ENCODE results near the gene OBSCN. TPM values are rescaled to one million over a fixed set of nuclear protein-coding genes. Genes with fewer than 3 reads are reported as not detected.

Gene OBSCN
- total and polyA plus RNA-seq, 10 of the 15 experiments (the other 5 are each of a cell fraction or from before 2014, with no cell fraction given) = 0.01 to 0.36 (median 0.08) TPM; not detected in 2

Small RNA genes within 50 kb of the gene (microRNA-seq; reads per million reads assigned to microRNA genes)
- not detected for gene MIR6742

Other genes starting within 250 kb of the OBSCN start
Only the 7 nearest of the 9 such genes appear.
- 226 and 267 TPM in 2 replicates for gene ARF1, start 125.3 kb upstream of the OBSCN start, total RNA-seq (2014; rRNA removed)
- gene ARF1, start 125.3 kb upstream of the OBSCN start, total RNA-seq (2014; rRNA removed; fragmentation: Illumina TruSeq; extraction: Trizol) = 113 and 131 TPM in 2 replicates
- gene ARF1, start 125.3 kb upstream of the OBSCN start, total RNA-seq (2021) = 296 and 300 TPM in 2 replicates
- 178 and 316 TPM in 2 replicates for gene ARF1, start 125.3 kb upstream of the OBSCN start, polyA plus RNA-seq (2011; rRNA removed)
- gene ARF1, start 125.3 kb upstream of the OBSCN start, polyA plus RNA-seq (2014; fragmentation: Illumina TruSeq; extraction: Trizol) = 97.0 and 247 TPM in 2 replicates
- gene ARF1, start 125.3 kb upstream of the OBSCN start, polyA plus RNA-seq (2014; fragmentation: Nextera tagmentation; extraction: Ambion mirVana) = 10 to 100 TPM; 48.4 to 97.3 TPM
- 352 and 369 TPM in 2 replicates for gene ARF1, start 125.3 kb upstream of the OBSCN start, polyA plus RNA-seq (2014; rRNA removed)
- 100 to 1,000 TPM; 481 to 508 TPM for gene ARF1, start 125.3 kb upstream of the OBSCN start, polyA plus RNA-seq (2016; fragmentation: Nextera tagmentation; extraction: Ambion mirVana)
- gene C1orf35, start 104.7 kb upstream of the OBSCN start, total RNA-seq (2014; rRNA removed) = 14.0 and 14.6 TPM in 2 replicates
- 5.9 and 6.7 TPM in 2 replicates for gene C1orf35, start 104.7 kb upstream of the OBSCN start, total RNA-seq (2014; rRNA removed; fragmentation: Illumina TruSeq; extraction: Trizol)
- gene C1orf35, start 104.7 kb upstream of the OBSCN start, total RNA-seq (2021) = 20.8 and 21.5 TPM in 2 replicates
- 3.1 and 6.6 TPM in 2 replicates for gene C1orf35, start 104.7 kb upstream of the OBSCN start, polyA plus RNA-seq (2011; rRNA removed)
- gene C1orf35, start 104.7 kb upstream of the OBSCN start, polyA plus RNA-seq (2014; fragmentation: Illumina TruSeq; extraction: Trizol) = 1.6 and 5.5 TPM in 2 replicates
- gene C1orf35, start 104.7 kb upstream of the OBSCN start, polyA plus RNA-seq (2014; fragmentation: Nextera tagmentation; extraction: Ambion mirVana) = 1 to 10 TPM; 2.5 to 4.8 TPM
- gene C1orf35, start 104.7 kb upstream of the OBSCN start, polyA plus RNA-seq (2014; rRNA removed) = 18.8 and 19.5 TPM in 2 replicates
- gene C1orf35, start 104.7 kb upstream of the OBSCN start, polyA plus RNA-seq (2016; fragmentation: Nextera tagmentation; extraction: Ambion mirVana) = 10 to 100 TPM; 26.7 to 27.0 TPM
- 81.9 and 93.4 TPM in 2 replicates for gene MRPL55, start 98.7 kb upstream of the OBSCN start, total RNA-seq (2014; rRNA removed)
- gene MRPL55, start 98.7 kb upstream of the OBSCN start, total RNA-seq (2014; rRNA removed; fragmentation: Illumina TruSeq; extraction: Trizol) = 25.5 and 35.1 TPM in 2 replicates
- gene MRPL55, start 98.7 kb upstream of the OBSCN start, total RNA-seq (2021) = 47.6 and 54.9 TPM in 2 replicates
- gene MRPL55, start 98.7 kb upstream of the OBSCN start, polyA plus RNA-seq (2011; rRNA removed) = 17.0 and 39.3 TPM in 2 replicates
- gene MRPL55, start 98.7 kb upstream of the OBSCN start, polyA plus RNA-seq (2014; fragmentation: Illumina TruSeq; extraction: Trizol) = 8.8 and 42.1 TPM in 2 replicates
- gene MRPL55, start 98.7 kb upstream of the OBSCN start, polyA plus RNA-seq (2014; fragmentation: Nextera tagmentation; extraction: Ambion mirVana) = 10 to 100 TPM; 15.1 to 56.7 TPM
- 91.0 and 96.3 TPM in 2 replicates for gene MRPL55, start 98.7 kb upstream of the OBSCN start, polyA plus RNA-seq (2014; rRNA removed)
- gene MRPL55, start 98.7 kb upstream of the OBSCN start, polyA plus RNA-seq (2016; fragmentation: Nextera tagmentation; extraction: Ambion mirVana) = 100 to 1,000 TPM; 129 to 143 TPM
- 214 and 235 TPM in 2 replicates for gene GUK1, start 67.8 kb upstream of the OBSCN start, total RNA-seq (2014; rRNA removed)
- gene GUK1, start 67.8 kb upstream of the OBSCN start, total RNA-seq (2014; rRNA removed; fragmentation: Illumina TruSeq; extraction: Trizol) = 82.0 and 98.3 TPM in 2 replicates
- gene GUK1, start 67.8 kb upstream of the OBSCN start, total RNA-seq (2021) = 183 and 195 TPM in 2 replicates
- gene GUK1, start 67.8 kb upstream of the OBSCN start, polyA plus RNA-seq (2011; rRNA removed) = 107 and 224 TPM in 2 replicates
- gene GUK1, start 67.8 kb upstream of the OBSCN start, polyA plus RNA-seq (2014; fragmentation: Illumina TruSeq; extraction: Trizol) = 4.2 and 28.9 TPM in 2 replicates
- 10 to 100 TPM in 1 of 2 experiments, 1 to 10 TPM in 1; 6.3 to 39.2 TPM for gene GUK1, start 67.8 kb upstream of the OBSCN start, polyA plus RNA-seq (2014; fragmentation: Nextera tagmentation; extraction: Ambion mirVana)
- gene GUK1, start 67.8 kb upstream of the OBSCN start, polyA plus RNA-seq (2014; rRNA removed) = 227 and 264 TPM in 2 replicates
- gene GUK1, start 67.8 kb upstream of the OBSCN start, polyA plus RNA-seq (2016; fragmentation: Nextera tagmentation; extraction: Ambion mirVana) = 100 to 1,000 TPM; 349 to 357 TPM
- 0.06 and 0.11 TPM in 2 replicates for gene GJC2, start 58.1 kb upstream of the OBSCN start, total RNA-seq (2014; rRNA removed)
- 0.09 TPM in 2 replicates for gene GJC2, start 58.1 kb upstream of the OBSCN start, total RNA-seq (2014; rRNA removed; fragmentation: Illumina TruSeq; extraction: Trizol)
- 0.44 TPM in 1 of 2 replicates, not detected in the other for gene GJC2, start 58.1 kb upstream of the OBSCN start, total RNA-seq (2021)
- 0.03 and 0.04 TPM in 2 replicates for gene GJC2, start 58.1 kb upstream of the OBSCN start, polyA plus RNA-seq (2011; rRNA removed)
- 0.04 TPM in 1 of 2 replicates, not detected in the other for gene GJC2, start 58.1 kb upstream of the OBSCN start, polyA plus RNA-seq (2014; fragmentation: Illumina TruSeq; extraction: Trizol)
- gene GJC2, start 58.1 kb upstream of the OBSCN start, polyA plus RNA-seq (2014; fragmentation: Nextera tagmentation; extraction: Ambion mirVana) = not detected
- gene GJC2, start 58.1 kb upstream of the OBSCN start, polyA plus RNA-seq (2014; rRNA removed) = 0.26 and 0.32 TPM in 2 replicates
- gene GJC2, start 58.1 kb upstream of the OBSCN start, polyA plus RNA-seq (2016; fragmentation: Nextera tagmentation; extraction: Ambion mirVana) = not detected
- 6.0 and 6.9 TPM in 2 replicates for gene IBA57, start 42.2 kb upstream of the OBSCN start, total RNA-seq (2014; rRNA removed)
- 1.3 and 1.5 TPM in 2 replicates for gene IBA57, start 42.2 kb upstream of the OBSCN start, total RNA-seq (2014; rRNA removed; fragmentation: Illumina TruSeq; extraction: Trizol)
- gene IBA57, start 42.2 kb upstream of the OBSCN start, total RNA-seq (2021) = 6.9 and 8.5 TPM in 2 replicates
- gene IBA57, start 42.2 kb upstream of the OBSCN start, polyA plus RNA-seq (2011; rRNA removed) = 1.4 and 2.9 TPM in 2 replicates
- 1.2 and 1.3 TPM in 2 replicates for gene IBA57, start 42.2 kb upstream of the OBSCN start, polyA plus RNA-seq (2014; fragmentation: Illumina TruSeq; extraction: Trizol)
- under 1 TPM; 0.51 to 0.60 TPM for gene IBA57, start 42.2 kb upstream of the OBSCN start, polyA plus RNA-seq (2014; fragmentation: Nextera tagmentation; extraction: Ambion mirVana)
- 4.6 and 6.7 TPM in 2 replicates for gene IBA57, start 42.2 kb upstream of the OBSCN start, polyA plus RNA-seq (2014; rRNA removed)
- 1 to 10 TPM; 6.0 to 8.6 TPM for gene IBA57, start 42.2 kb upstream of the OBSCN start, polyA plus RNA-seq (2016; fragmentation: Nextera tagmentation; extraction: Ambion mirVana)
- 16.5 and 17.3 TPM in 2 replicates for gene TRIM11, start 198.8 kb downstream of the OBSCN start, total RNA-seq (2014; rRNA removed)
- 13.5 TPM in 2 replicates for gene TRIM11, start 198.8 kb downstream of the OBSCN start, total RNA-seq (2014; rRNA removed; fragmentation: Illumina TruSeq; extraction: Trizol)
- gene TRIM11, start 198.8 kb downstream of the OBSCN start, total RNA-seq (2021) = 32.5 and 33.7 TPM in 2 replicates
- gene TRIM11, start 198.8 kb downstream of the OBSCN start, polyA plus RNA-seq (2011; rRNA removed) = 6.4 and 8.5 TPM in 2 replicates
- 6.5 and 11.3 TPM in 2 replicates for gene TRIM11, start 198.8 kb downstream of the OBSCN start, polyA plus RNA-seq (2014; fragmentation: Illumina TruSeq; extraction: Trizol)
- 1 to 10 TPM; 1.3 to 3.0 TPM for gene TRIM11, start 198.8 kb downstream of the OBSCN start, polyA plus RNA-seq (2014; fragmentation: Nextera tagmentation; extraction: Ambion mirVana)
- gene TRIM11, start 198.8 kb downstream of the OBSCN start, polyA plus RNA-seq (2014; rRNA removed) = 18.8 and 24.6 TPM in 2 replicates
- gene TRIM11, start 198.8 kb downstream of the OBSCN start, polyA plus RNA-seq (2016; fragmentation: Nextera tagmentation; extraction: Ambion mirVana) = 10 to 100 TPM; 12.9 to 15.0 TPM